Measurements from ENCODE around the gene SLC23A2. TPM values are rescaled to one million over a fixed set of nuclear protein-coding genes. Genes with fewer than 3 reads are reported as not detected.
A peak's percentile ranks its signal among the peaks of the same experiment; 100 is the strongest.

The SLC23A2 gene
- total RNA-seq, 2 donors from 2014 or later, result 12.3 to 13.7 TPM

GRCh38 chr20:4905195-4905594 lies 96.1 kb downstream of the SLC23A2 start:
- no peaks in the 10 kb centered on the region for H3K4me1 ChIP-seq (ENCODE audit: control insufficient read depth, insufficient read depth, low read length)
- Mint-ChIP-seq H3K27ac (no peak overlapping the region), H3K27me3 (ENCODE audit: insufficient read depth) (no peaks in the 10 kb centered on the region), H3K9me3 (peaks cover 25% of the 10 kb centered on the region), H3K36me3 (ENCODE audit: low read depth) (peaks cover 25% of the 10 kb centered on the region), H3K4me3 (no peak overlapping the region), H3K4me1 (peaks cover 11% of the 10 kb centered on the region)
- peaks cover 26% of the 10 kb centered on the region for H3K9me3 ChIP-seq (ENCODE audit: control insufficient read depth, low read length)
- H3K9ac ChIP-seq (ENCODE audit: extremely low read depth, low read length, poor library complexity, severe bottlenecking), result no peak overlapping the region
- peak; percentile 7 for DNase-seq
- peaks cover 12% of the 10 kb centered on the region for H3K36me3 ChIP-seq (ENCODE audit: control insufficient read depth, insufficient read depth, low read length)
- no peak overlapping the region for H3K4me3 ChIP-seq (ENCODE audit: low read length)
- TF ChIP-seq, protein P1, sequence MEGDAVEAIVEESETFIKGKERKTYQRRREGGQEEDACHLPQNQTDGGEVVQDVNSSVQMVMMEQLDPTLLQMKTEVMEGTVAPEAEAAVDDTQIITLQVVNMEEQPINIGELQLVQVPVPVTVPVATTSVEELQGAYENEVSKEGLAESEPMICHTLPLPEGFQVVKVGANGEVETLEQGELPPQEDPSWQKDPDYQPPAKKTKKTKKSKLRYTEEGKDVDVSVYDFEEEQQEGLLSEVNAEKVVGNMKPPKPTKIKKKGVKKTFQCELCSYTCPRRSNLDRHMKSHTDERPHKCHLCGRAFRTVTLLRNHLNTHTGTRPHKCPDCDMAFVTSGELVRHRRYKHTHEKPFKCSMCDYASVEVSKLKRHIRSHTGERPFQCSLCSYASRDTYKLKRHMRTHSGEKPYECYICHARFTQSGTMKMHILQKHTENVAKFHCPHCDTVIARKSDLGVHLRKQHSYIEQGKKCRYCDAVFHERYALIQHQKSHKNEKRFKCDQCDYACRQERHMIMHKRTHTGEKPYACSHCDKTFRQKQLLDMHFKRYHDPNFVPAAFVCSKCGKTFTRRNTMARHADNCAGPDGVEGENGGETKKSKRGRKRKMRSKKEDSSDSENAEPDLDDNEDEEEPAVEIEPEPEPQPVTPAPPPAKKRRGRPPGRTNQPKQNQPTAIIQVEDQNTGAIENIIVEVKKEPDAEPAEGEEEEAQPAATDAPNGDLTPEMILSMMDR (conservative IDR thresholded peaks at IDR 0.05), result no peak
- no peak overlapping the region for H3K27ac ChIP-seq (ENCODE audit: low read depth, low read length)
- WGBS, 2 experiments (ENCODE audit: insufficient coverage in 1 of 2, insufficient read length in 1 of 2), result 93 to 100% methylated on average over 3 to 4 of the region's 4 CpGs
- no peaks in the 10 kb centered on the region for H3K27me3 ChIP-seq (ENCODE audit: control insufficient read depth, insufficient read depth, low read length, poor library complexity, severe bottlenecking)

DNA sequence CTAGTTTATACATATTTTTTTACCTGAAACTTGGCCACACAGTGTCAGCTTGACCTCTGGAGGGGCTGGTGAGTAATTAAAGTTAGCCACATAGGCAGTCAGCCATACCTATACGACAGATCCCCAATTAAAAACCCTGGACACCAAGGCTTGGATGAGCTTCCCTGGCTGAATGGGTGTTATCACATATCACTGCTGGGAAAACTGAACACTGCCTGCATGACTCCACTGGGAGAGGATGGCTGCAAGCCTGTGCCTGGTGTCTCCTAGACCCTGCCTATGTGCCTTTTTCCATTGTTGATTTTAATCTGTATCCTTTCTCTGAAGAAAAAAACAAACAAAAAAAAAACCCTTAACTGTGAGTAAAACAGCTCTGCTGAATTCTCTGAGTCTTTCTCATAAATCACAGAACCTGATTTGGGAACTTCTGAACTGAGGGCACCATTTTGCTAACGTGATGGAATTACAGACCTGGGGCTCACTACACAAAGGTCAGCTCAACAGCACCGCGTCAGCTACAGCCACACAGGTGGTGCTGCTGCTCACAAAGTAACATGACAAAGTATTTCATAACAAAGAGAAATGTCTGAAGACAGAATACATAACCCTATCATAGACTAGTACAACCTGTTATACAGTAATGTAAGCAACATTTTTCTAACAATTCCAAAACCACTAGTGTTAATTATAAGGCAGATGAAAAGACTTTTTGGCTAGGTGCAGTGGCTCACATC lies 97.0 kb downstream of the SLC23A2 start:
- no peak overlapping the region for H3K27ac Mint-ChIP-seq
- 92 to 97% methylated on average over 3 to 4 of the region's 4 CpGs for WGBS, 2 experiments (ENCODE audit: insufficient coverage in 1 of 2, insufficient read length in 1 of 2)

DNA sequence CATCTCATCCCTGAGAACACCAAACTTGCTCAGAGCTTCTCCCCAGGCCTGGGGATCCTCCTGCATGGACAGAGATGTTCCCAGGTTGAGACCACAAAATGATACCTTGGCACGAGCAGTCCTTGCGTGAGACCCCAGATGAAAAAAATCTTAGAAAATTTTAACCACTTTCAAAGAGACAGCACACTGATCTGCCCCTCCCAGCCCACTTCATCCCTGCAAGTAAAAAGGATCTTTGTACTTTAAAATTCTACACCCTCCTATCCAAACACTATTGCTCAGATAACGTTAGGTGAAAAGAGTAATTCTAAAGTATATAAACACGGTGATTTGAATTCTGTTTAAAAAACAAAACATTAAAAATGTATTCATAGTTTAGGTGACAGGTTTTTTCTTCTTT lies 98.5 kb downstream of the SLC23A2 start:
- TF ChIP-seq, protein P1 (conservative IDR thresholded peaks at IDR 0.05), result no peak
- DNase-seq, result no peak
- Mint-ChIP-seq H3K27ac (no peak overlapping the region), H3K27me3 (ENCODE audit: insufficient read depth) (no peaks in the 10 kb centered on the region), H3K9me3 (peaks cover 16% of the 10 kb centered on the region), H3K36me3 (ENCODE audit: low read depth) (peaks cover 19% of the 10 kb centered on the region), H3K4me1 (peaks cover 11% of the 10 kb centered on the region), H3K4me3 (no peak overlapping the region)
- Histone ChIP-seq H3K36me3 (ENCODE audit: control insufficient read depth, insufficient read depth, low read length) (peaks cover 3% of the 10 kb centered on the region), H3K4me1 (ENCODE audit: control insufficient read depth, insufficient read depth, low read length) (no peaks in the 10 kb centered on the region), H3K27me3 (ENCODE audit: control insufficient read depth, insufficient read depth, low read length, poor library complexity, severe bottlenecking) (no peaks in the 10 kb centered on the region), H3K9ac (ENCODE audit: extremely low read depth, low read length, poor library complexity, severe bottlenecking) (no peak overlapping the region), H3K27ac (ENCODE audit: low read depth, low read length) (no peak overlapping the region), H3K9me3 (ENCODE audit: control insufficient read depth, low read length) (peaks cover 14% of the 10 kb centered on the region), H3K4me3 (ENCODE audit: low read length) (no peak overlapping the region)
- 92 to 97% methylated on average over 2 of the region's 4 CpGs for WGBS, 2 experiments (ENCODE audit: insufficient coverage in 1 of 2, insufficient read length in 1 of 2)

More for the DNA sequence above, 97.0 kb downstream of the SLC23A2 start:
- peaks cover 11% of the 10 kb centered on the region for H3K4me1 Mint-ChIP-seq
- no peak for DNase-seq
- Histone ChIP-seq H3K9me3 (ENCODE audit: control insufficient read depth, low read length) (peaks cover 26% of the 10 kb centered on the region), H3K4me3 (ENCODE audit: low read length) (no peak overlapping the region), H3K36me3 (ENCODE audit: control insufficient read depth, insufficient read depth, low read length) (peaks cover 12% of the 10 kb centered on the region), H3K9ac (ENCODE audit: extremely low read depth, low read length, poor library complexity, severe bottlenecking) (no peak overlapping the region), H3K4me1 (ENCODE audit: control insufficient read depth, insufficient read depth, low read length) (no peaks in the 10 kb centered on the region), H3K27ac (ENCODE audit: low read depth, low read length) (no peak overlapping the region), H3K27me3 (ENCODE audit: control insufficient read depth, insufficient read depth, low read length, poor library complexity, severe bottlenecking) (no peaks in the 10 kb centered on the region)
- TF ChIP-seq, protein P1 (conservative IDR thresholded peaks at IDR 0.05), result no peak
- no peak overlapping the region for H3K4me3 Mint-ChIP-seq
- H3K27me3 Mint-ChIP-seq (ENCODE audit: insufficient read depth), result no peaks in the 10 kb centered on the region
- peaks cover 24% of the 10 kb centered on the region for H3K36me3 Mint-ChIP-seq (ENCODE audit: low read depth)
- H3K9me3 Mint-ChIP-seq, result peaks cover 25% of the 10 kb centered on the region

Data from endodermal cell (in vitro differentiated cells).